ENCODE measurements around the gene FAM89A.
"Not testable (repeated sequence)": the region's sequence is repeated elsewhere in the genome, so short reads cannot be mapped to it uniquely, and the experiment has no call there.

The FAM89A gene

GRCh38 chr1:231047529-231047928 lies 7.5 kb upstream of the FAM89A start:
- H3K9ac ChIP-seq (ENCODE audit: low read length); H3K4me1 ChIP-seq (ENCODE audit: control insufficient read depth, insufficient read depth, low read depth, low read length); H3K79me1 ChIP-seq (replicated peaks; ENCODE audit: low read length, poor library complexity, severe bottlenecking); H3K14ac ChIP-seq (ENCODE audit: low read length in 2 of 2); H3K4me3 ChIP-seq (ENCODE audit: insufficient read depth in 1 of 2, low read depth in 1 of 2, low read length in 2 of 2); H3K18ac ChIP-seq (ENCODE audit: low read depth in 1 of 2, low read length in 2 of 2); H3K4me2 ChIP-seq (ENCODE audit: low read length, poor library complexity, severe bottlenecking); H4K8ac ChIP-seq (ENCODE audit: low read length); H3K27ac ChIP-seq (ENCODE audit: low read length, poor library complexity, severe bottlenecking); H2BK15ac ChIP-seq (ENCODE audit: low read depth, poor library complexity, severe bottlenecking); H2BK120ac ChIP-seq (ENCODE audit: low read depth, low read length); DNase-seq; H2AFZ ChIP-seq (ENCODE audit: low read depth, low read length); H3K4ac ChIP-seq (ENCODE audit: low read depth in 1 of 2, low read length in 2 of 2); H2AK5ac ChIP-seq (ENCODE audit: low read length, severe bottlenecking); H3K36me3 ChIP-seq (ENCODE audit: control insufficient read depth in 1 of 2, insufficient read depth in 2 of 2, low read depth in 1 of 2, low read length in 2 of 2); H3K23ac ChIP-seq (ENCODE audit: low read length in 2 of 2); H2BK12ac ChIP-seq (ENCODE audit: low read length in 2 of 2); H4K91ac ChIP-seq (ENCODE audit: low read length); H2BK5ac ChIP-seq (ENCODE audit: low read depth, low read length, poor library complexity, severe bottlenecking): not testable (repeated sequence)
- peaks cover 23 to 39% of the 10 kb centered on the region in 2 experiments for H3K27me3 ChIP-seq (ENCODE audit: control insufficient read depth in 1 of 2, insufficient read depth in 1 of 2, low read length in 2 of 2)
- H3K9me3 ChIP-seq (ENCODE audit: control insufficient read depth, low read length), result peaks cover 11% of the 10 kb centered on the region

GRCh38 chr1:231046730-231047395 lies 6.8 kb upstream of the FAM89A start:
- Histone ChIP-seq H3K9me3 (ENCODE audit: control insufficient read depth, low read length) (peaks cover 11% of the 10 kb centered on the region), H4K8ac (ENCODE audit: low read length) (no peak overlapping the region), H3K9ac (ENCODE audit: low read length) (no peak overlapping the region), H2BK12ac (ENCODE audit: low read length in 2 of 2) (no peak overlapping the region), H3K4ac (ENCODE audit: low read depth in 1 of 2, low read length in 2 of 2) (no peak overlapping the region), H3K27me3 (ENCODE audit: control insufficient read depth in 1 of 2, insufficient read depth in 1 of 2, low read length in 2 of 2) (peaks cover 23 to 39% of the 10 kb centered on the region in 2 experiments), H3K23ac (ENCODE audit: low read length in 2 of 2) (no peak overlapping the region), H3K4me3 (ENCODE audit: insufficient read depth in 1 of 2, low read depth in 1 of 2, low read length in 2 of 2) (no peak overlapping the region), H3K18ac (ENCODE audit: low read depth in 1 of 2, low read length in 2 of 2) (no peak overlapping the region), H2AK5ac (ENCODE audit: low read length, severe bottlenecking) (no peak overlapping the region), H4K91ac (ENCODE audit: low read length) (no peak overlapping the region), H2BK5ac (ENCODE audit: low read depth, low read length, poor library complexity, severe bottlenecking) (no peak overlapping the region), H3K4me2 (ENCODE audit: low read length, poor library complexity, severe bottlenecking) (no peak overlapping the region), H3K4me1 (ENCODE audit: control insufficient read depth, insufficient read depth, low read depth, low read length) (no peaks in the 10 kb centered on the region), H2BK15ac (ENCODE audit: low read depth, poor library complexity, severe bottlenecking) (no peak overlapping the region), H2AFZ (ENCODE audit: low read depth, low read length) (no peak overlapping the region), H3K79me1 (replicated peaks; ENCODE audit: low read length, poor library complexity, severe bottlenecking) (no peaks in the 10 kb centered on the region), H2BK120ac (ENCODE audit: low read depth, low read length) (no peak overlapping the region), H3K36me3 (ENCODE audit: control insufficient read depth in 1 of 2, insufficient read depth in 2 of 2, low read depth in 1 of 2, low read length in 2 of 2) (no peaks in the 10 kb centered on the region), H3K14ac (ENCODE audit: low read length in 2 of 2) (no peak overlapping the region), H3K27ac (ENCODE audit: low read length, poor library complexity, severe bottlenecking) (no peak overlapping the region)
- no peak for DNase-seq
- WGBS, result 54% methylated on average over 2 of the region's 2 CpGs

DNA sequence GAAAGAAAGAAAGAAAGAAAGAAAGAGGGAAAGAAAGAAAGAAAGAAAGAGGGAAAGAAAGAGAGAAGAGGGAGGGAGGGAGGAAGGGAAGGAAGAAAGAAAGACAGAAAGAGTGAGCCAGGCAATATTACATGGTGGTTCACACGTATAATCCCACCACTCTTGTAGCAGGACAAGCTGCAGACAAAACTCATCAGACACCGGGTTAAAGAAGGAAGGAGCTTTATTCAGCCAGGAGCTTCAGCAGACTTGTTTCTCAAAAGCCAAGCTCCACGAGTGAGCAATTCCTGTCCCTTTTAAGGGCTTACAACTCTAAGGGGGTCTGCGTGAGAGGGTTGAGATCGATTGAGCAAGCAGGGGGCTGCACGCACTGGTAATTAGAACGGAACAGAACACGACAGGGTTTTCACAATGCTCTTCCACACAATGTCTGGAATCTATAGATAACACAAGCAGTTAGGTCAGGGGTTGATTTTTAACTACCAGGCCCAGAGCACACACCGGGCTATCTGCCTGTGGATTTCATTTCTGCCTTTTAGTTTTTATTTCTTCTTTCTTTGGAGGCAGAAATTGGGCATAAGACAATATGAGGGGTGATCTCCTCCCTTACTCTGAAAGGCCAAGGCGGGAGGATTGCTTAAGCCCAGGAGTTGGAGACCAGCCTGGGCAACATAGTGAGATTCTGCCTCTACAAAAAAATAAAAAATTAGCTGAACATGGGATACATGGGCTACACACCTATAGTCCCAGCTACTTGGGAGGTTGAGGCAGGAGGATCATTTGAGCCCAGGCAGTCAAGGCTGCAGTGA lies 6.1 kb upstream of the FAM89A start:
- not testable (repeated sequence) for H2BK15ac ChIP-seq (ENCODE audit: low read depth, poor library complexity, severe bottlenecking); DNase-seq; H2AFZ ChIP-seq (ENCODE audit: low read depth, low read length); H3K9ac ChIP-seq (ENCODE audit: low read length); H2AK5ac ChIP-seq (ENCODE audit: low read length, severe bottlenecking); H3K4me3 ChIP-seq (ENCODE audit: insufficient read depth in 1 of 2, low read depth in 1 of 2, low read length in 2 of 2); H2BK5ac ChIP-seq (ENCODE audit: low read depth, low read length, poor library complexity, severe bottlenecking); H3K23ac ChIP-seq (ENCODE audit: low read length in 2 of 2); H3K14ac ChIP-seq (ENCODE audit: low read length in 2 of 2); H3K4ac ChIP-seq (ENCODE audit: low read depth in 1 of 2, low read length in 2 of 2); H3K27ac ChIP-seq (ENCODE audit: low read length, poor library complexity, severe bottlenecking); H4K91ac ChIP-seq (ENCODE audit: low read length); H2BK120ac ChIP-seq (ENCODE audit: low read depth, low read length); H2BK12ac ChIP-seq (ENCODE audit: low read length in 2 of 2); H3K79me1 ChIP-seq (replicated peaks; ENCODE audit: low read length, poor library complexity, severe bottlenecking); H3K36me3 ChIP-seq (ENCODE audit: control insufficient read depth in 1 of 2, insufficient read depth in 2 of 2, low read depth in 1 of 2, low read length in 2 of 2); H3K4me1 ChIP-seq (ENCODE audit: control insufficient read depth, insufficient read depth, low read depth, low read length); H4K8ac ChIP-seq (ENCODE audit: low read length); H3K18ac ChIP-seq (ENCODE audit: low read depth in 1 of 2, low read length in 2 of 2); H3K4me2 ChIP-seq (ENCODE audit: low read length, poor library complexity, severe bottlenecking)
- peaks cover 11% of the 10 kb centered on the region for H3K9me3 ChIP-seq (ENCODE audit: control insufficient read depth, low read length)
- peaks cover 23 to 44% of the 10 kb centered on the region in 2 experiments for H3K27me3 ChIP-seq (ENCODE audit: control insufficient read depth in 1 of 2, insufficient read depth in 1 of 2, low read length in 2 of 2)
- WGBS, result 85% methylated on average over 6 of the region's 10 CpGs

- Histone ChIP-seq H3K4ac (ENCODE audit: low read depth in 1 of 2, low read length in 2 of 2) (no peak overlapping the region), H3K9me3 (ENCODE audit: control insufficient read depth, low read length) (peaks cover 11% of the 10 kb centered on the region), H3K9ac (ENCODE audit: low read length) (no peak overlapping the region), H2BK120ac (ENCODE audit: low read depth, low read length) (no peak overlapping the region), H3K79me1 (replicated peaks; ENCODE audit: low read length, poor library complexity, severe bottlenecking) (no peaks in the 10 kb centered on the region), H4K8ac (ENCODE audit: low read length) (no peak overlapping the region), H3K4me3 (ENCODE audit: insufficient read depth in 1 of 2, low read depth in 1 of 2, low read length in 2 of 2) (no peak overlapping the region), H3K4me2 (ENCODE audit: low read length, poor library complexity, severe bottlenecking) (no peak overlapping the region), H3K23ac (ENCODE audit: low read length in 2 of 2) (no peak overlapping the region), H2AK5ac (ENCODE audit: low read length, severe bottlenecking) (no peak overlapping the region), H2BK12ac (ENCODE audit: low read length in 2 of 2) (no peak overlapping the region), H3K36me3 (ENCODE audit: control insufficient read depth in 1 of 2, insufficient read depth in 2 of 2, low read depth in 1 of 2, low read length in 2 of 2) (no peaks in the 10 kb centered on the region), H2AFZ (ENCODE audit: low read depth, low read length) (no peak overlapping the region), H2BK5ac (ENCODE audit: low read depth, low read length, poor library complexity, severe bottlenecking) (no peak overlapping the region), H3K4me1 (ENCODE audit: control insufficient read depth, insufficient read depth, low read depth, low read length) (peaks cover 8% of the 10 kb centered on the region), H3K27ac (ENCODE audit: low read length, poor library complexity, severe bottlenecking) (no peak overlapping the region), H3K27me3 (ENCODE audit: control insufficient read depth in 1 of 2, insufficient read depth in 1 of 2, low read length in 2 of 2) (peaks cover 23 to 44% of the 10 kb centered on the region in 2 experiments), H2BK15ac (ENCODE audit: low read depth, poor library complexity, severe bottlenecking) (no peak overlapping the region), H3K18ac (ENCODE audit: low read depth in 1 of 2, low read length in 2 of 2) (no peak overlapping the region), H3K14ac (ENCODE audit: low read length in 2 of 2) (no peak overlapping the region), H4K91ac (ENCODE audit: low read length) (no peak overlapping the region)
- no peak for DNase-seq
Measured at GRCh38 chr1:231045286-231045685, 5.2 kb upstream of the FAM89A start.

All from mesenchymal stem cell (in vitro differentiated cells and primary cell).